NT2/D1 (cell line): ENCODE data around the gene VARS2.

Experiments used
- SUZ12 ChIP-seq: IDR thresholded peaks from 2 replicates; pipeline ENCODE4 v1.6.1; 2011; ENCODE audit not compliant: insufficient read length, insufficient read depth; ENCODE audit errors: extremely low read depth
- YY1 ChIP-seq: IDR thresholded peaks from 2 replicates; pipeline ENCODE4 v1.6.1; 2011; ENCODE audit not compliant: insufficient read length, insufficient read depth

DNA sequence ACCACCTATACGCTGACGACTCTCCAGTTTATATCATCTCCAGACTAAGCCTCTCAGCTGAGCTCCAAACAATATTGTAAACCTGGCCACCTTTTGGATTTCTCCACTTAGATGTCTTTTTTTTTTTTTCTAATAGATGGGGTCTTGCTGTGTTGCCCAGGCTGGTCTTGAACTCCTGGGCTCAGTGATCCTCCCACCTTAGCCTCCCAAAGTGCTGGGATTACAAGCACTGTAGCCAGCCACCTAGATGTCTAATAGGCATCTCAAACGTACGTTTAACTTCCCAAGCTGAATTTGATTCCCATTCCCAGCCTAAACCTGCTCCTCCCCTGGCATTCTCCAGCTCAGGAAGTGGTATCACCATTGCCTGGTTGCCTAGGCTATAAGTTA lies 24.5 kb upstream of the VARS2 start:
- TF ChIP-seq SUZ12: no peak
- TF ChIP-seq YY1: no peak
